Activated CD4-positive, alpha-beta T cell treated with anti-CD3 and anti-CD28 coated beads, Interleukin-2, amount 10 ng/mL, durations not matched to agents 24 days and 14 days (primary cell): ENCODE results near the gene RNASEH2B. TPM values are rescaled to one million over a fixed set of nuclear protein-coding genes. Genes with fewer than 3 reads are reported as not detected.

Source experiments
- DNase-seq: peaks from one replicate; pipeline ENCODE4 v3.0.0; 2022
- H3K27ac Mint-ChIP-seq: one replicate; pipeline ENCODE4 v1.8.0; 2022; ENCODE audit warnings: mild to moderate bottlenecking, mixed read lengths
- H3K27me3 Mint-ChIP-seq: one replicate; pipeline ENCODE4 v1.8.0; 2022; ENCODE audit warnings: mixed read lengths
- H3K36me3 Mint-ChIP-seq: one replicate; pipeline ENCODE4 v1.8.0; 2022; ENCODE audit warnings: low read depth, mild to moderate bottlenecking, mixed read lengths
- H3K4me1 Mint-ChIP-seq: one replicate; pipeline ENCODE4 v1.8.0; 2021; ENCODE audit warnings: mixed read lengths
- H3K4me3 Mint-ChIP-seq: one replicate; pipeline ENCODE4 v1.8.0; 2022; ENCODE audit warnings: mild to moderate bottlenecking, moderate library complexity, mixed read lengths
- H3K9me3 Mint-ChIP-seq: one replicate; pipeline ENCODE4 v1.8.0; 2021; ENCODE audit warnings: mixed read lengths
- intact Hi-C: fragments of 100-400 bp; cut with micrococcal nuclease; formaldehyde crosslinking; loops from one replicate; pipeline ENCODE4 v1.15.1; 2023
- total RNA-seq: library from RNA; stranded (reverse); gene quantifications from 2 replicates; pipeline ENCODE4 v1.2.3, GENCODE V29; 2022

The RNASEH2B gene
- total RNA-seq, 1 donor from 2014 or later, result 57.9 TPM

- Mint-ChIP-seq H3K4me3 (no peak overlapping the region), H3K9me3 (no peaks in the 10 kb centered on the region), H3K27me3 (no peaks in the 10 kb centered on the region), H3K27ac (no peak overlapping the region), H3K4me1 (no peaks in the 10 kb centered on the region), H3K36me3 (peaks cover 51% of the 10 kb centered on the region)
- intact Hi-C loops, result no loop called here
- peak; percentile 4 for DNase-seq
These were observed 64.7 kb downstream of the RNASEH2B start for GRCh38 chr13:50974268-50974667.

- peaks cover 30% of the 10 kb centered on the region for H3K36me3 Mint-ChIP-seq
- peaks cover 4% of the 10 kb centered on the region for H3K9me3 Mint-ChIP-seq
- no peaks in the 10 kb centered on the region for H3K27me3 Mint-ChIP-seq
- H3K4me1 Mint-ChIP-seq, result no peaks in the 10 kb centered on the region
- intact Hi-C loops, result no loop called here
- no peak overlapping the region for H3K4me3 Mint-ChIP-seq
- H3K27ac Mint-ChIP-seq, result no peak overlapping the region
- DNase-seq, result no peak
These were observed 69.6 kb downstream of the RNASEH2B start for GRCh38 chr13:50979187-50979586.

- Mint-ChIP-seq H3K4me3 (peak overlapping the region; percentile 30), H3K36me3 (peaks cover 11% of the 10 kb centered on the region), H3K4me1 (no peaks in the 10 kb centered on the region), H3K27ac (no peak overlapping the region), H3K9me3 (peaks cover 6% of the 10 kb centered on the region), H3K27me3 (no peaks in the 10 kb centered on the region)
- DNase-seq, result no peak
- intact Hi-C loops, result no loop called here
These were observed 72.1 kb downstream of the RNASEH2B start for GRCh38 chr13:50981686-50982085.

GRCh38 chr13:50989476-50989875 lies 79.9 kb downstream of the RNASEH2B start:
- Mint-ChIP-seq H3K27ac (no peak overlapping the region), H3K4me1 (peaks cover 16% of the 10 kb centered on the region), H3K9me3 (peaks cover 6% of the 10 kb centered on the region), H3K4me3 (no peak overlapping the region), H3K36me3 (peaks cover 2% of the 10 kb centered on the region), H3K27me3 (no peaks in the 10 kb centered on the region)
- DNase-seq, result no peak
- intact Hi-C loops, result no loop called here

- H3K4me3 Mint-ChIP-seq, result no peak overlapping the region
- no peaks in the 10 kb centered on the region for H3K27me3 Mint-ChIP-seq
- intact Hi-C loops, result no loop called here
- no peak overlapping the region for H3K27ac Mint-ChIP-seq
- DNase-seq, result no peak
- peaks cover 4% of the 10 kb centered on the region for H3K9me3 Mint-ChIP-seq
- peaks cover 2% of the 10 kb centered on the region for H3K36me3 Mint-ChIP-seq
- peaks cover 16% of the 10 kb centered on the region for H3K4me1 Mint-ChIP-seq
These were observed 80.7 kb downstream of the RNASEH2B start for GRCh38 chr13:50990065-50990817.

- no peaks in the 10 kb centered on the region for H3K27me3 Mint-ChIP-seq
- peaks cover 16% of the 10 kb centered on the region for H3K4me1 Mint-ChIP-seq
- H3K9me3 Mint-ChIP-seq, result peaks cover 4% of the 10 kb centered on the region
- peaks cover 2% of the 10 kb centered on the region for H3K36me3 Mint-ChIP-seq
- H3K27ac Mint-ChIP-seq, result no peak overlapping the region
- H3K4me3 Mint-ChIP-seq, result no peak overlapping the region
- DNase-seq, result no peak
- intact Hi-C loops, result no loop called here
These were observed 81.4 kb downstream of the RNASEH2B start for GRCh38 chr13:50990818-50991506.

DNA sequence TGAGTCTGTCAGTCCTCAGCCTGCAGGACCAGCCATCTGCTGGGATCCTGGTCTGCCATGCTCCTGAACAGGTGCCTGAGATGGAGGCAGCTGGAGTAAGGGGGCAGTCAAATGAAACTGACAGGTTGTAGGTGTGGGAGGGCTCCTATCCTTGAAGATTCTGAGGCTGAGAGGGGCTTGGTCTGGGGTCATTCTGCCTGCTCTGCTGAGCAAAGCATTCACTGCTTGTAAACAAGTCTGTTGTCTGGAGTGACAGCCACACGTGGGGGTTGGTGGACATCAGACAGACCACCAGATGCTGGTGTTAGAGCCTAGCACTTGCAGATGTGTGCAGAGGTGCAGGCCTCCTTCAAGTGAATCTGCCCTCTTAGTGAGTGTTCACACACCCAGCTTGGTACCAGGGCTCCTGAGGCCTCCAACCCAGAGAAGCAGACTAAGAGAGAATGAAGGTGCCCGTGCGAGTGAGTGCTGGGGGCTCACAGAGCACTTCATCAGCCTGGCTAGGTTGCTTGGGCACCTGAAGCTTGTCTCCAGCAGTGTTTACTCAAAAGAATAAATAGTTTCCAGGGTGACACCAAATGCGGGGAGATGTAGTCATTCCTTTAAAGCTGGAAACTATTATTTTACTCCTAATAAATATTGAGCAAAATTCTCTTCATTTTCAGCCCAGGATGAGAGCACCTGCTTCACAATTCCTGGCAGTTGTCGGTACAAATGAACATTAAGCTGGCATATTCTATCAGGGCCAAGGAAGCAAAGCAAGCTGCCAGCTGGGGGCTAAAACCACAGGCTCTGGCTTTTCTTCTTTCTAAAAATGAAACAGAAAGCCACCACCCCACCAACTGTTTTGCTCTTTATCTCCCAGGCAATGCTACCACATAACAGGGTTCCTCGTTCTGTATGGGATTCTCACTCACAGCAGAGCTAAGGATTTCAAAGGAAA lies 82.3 kb downstream of the RNASEH2B start:
- Mint-ChIP-seq H3K9me3 (peaks cover 4% of the 10 kb centered on the region), H3K36me3 (peaks cover 2% of the 10 kb centered on the region), H3K27ac (peak overlapping the region; percentile 31), H3K27me3 (no peaks in the 10 kb centered on the region), H3K4me1 (peaks cover 16% of the 10 kb centered on the region), H3K4me3 (peak overlapping the region; percentile 50)
- intact Hi-C loops, result no loop called here
- DNase-seq, result peak; percentile 85

- H3K4me1 Mint-ChIP-seq, result peaks cover 16% of the 10 kb centered on the region
- peaks cover 2% of the 10 kb centered on the region for H3K36me3 Mint-ChIP-seq
- H3K27ac Mint-ChIP-seq, result no peak overlapping the region
- H3K9me3 Mint-ChIP-seq, result peaks cover 4% of the 10 kb centered on the region
- no peaks in the 10 kb centered on the region for H3K27me3 Mint-ChIP-seq
- intact Hi-C loops, result no loop called here
- no peak for DNase-seq
- no peak overlapping the region for H3K4me3 Mint-ChIP-seq
These were observed 83.8 kb downstream of the RNASEH2B start for GRCh38 chr13:50993371-50993770.

- Mint-ChIP-seq H3K27me3 (no peaks in the 10 kb centered on the region), H3K27ac (no peak overlapping the region), H3K4me1 (peaks cover 16% of the 10 kb centered on the region), H3K36me3 (no peaks in the 10 kb centered on the region), H3K4me3 (no peak overlapping the region), H3K9me3 (peaks cover 1% of the 10 kb centered on the region)
- intact Hi-C loops, result no loop called here
- no peak for DNase-seq
These were observed 84.3 kb downstream of the RNASEH2B start for GRCh38 chr13:50993934-50994333.

DNA sequence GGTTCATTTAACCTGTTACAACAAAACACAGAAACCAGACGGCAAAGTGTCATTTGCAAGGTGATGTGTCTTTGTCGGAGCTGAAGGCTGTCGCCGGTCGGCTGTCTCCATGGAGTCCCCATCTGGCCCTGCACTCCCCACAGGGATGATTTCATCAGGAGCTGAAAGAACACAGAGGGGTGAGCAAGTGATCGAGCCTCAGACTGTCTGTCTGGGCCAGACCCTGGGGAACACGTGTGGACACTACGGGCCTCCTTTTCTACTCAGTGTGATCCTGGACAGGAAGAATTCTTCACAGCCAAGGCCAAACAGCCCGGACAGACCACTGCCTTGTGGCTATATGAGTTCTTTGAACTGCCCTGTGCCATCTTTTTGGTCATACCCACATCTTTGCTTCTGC lies 85.1 kb downstream of the RNASEH2B start:
- intact Hi-C loops, result no loop called here

GRCh38 chr13:50995854-50996253 lies 86.3 kb downstream of the RNASEH2B start:
- no peaks in the 10 kb centered on the region for H3K9me3 Mint-ChIP-seq
- DNase-seq, result no peak
- intact Hi-C loops, result no loop called here
- H3K27me3 Mint-ChIP-seq, result no peaks in the 10 kb centered on the region
- H3K4me3 Mint-ChIP-seq, result no peak overlapping the region
- no peak overlapping the region for H3K27ac Mint-ChIP-seq
- H3K4me1 Mint-ChIP-seq, result peaks cover 13% of the 10 kb centered on the region
- H3K36me3 Mint-ChIP-seq, result no peaks in the 10 kb centered on the region

More for the DNA sequence above, 85.1 kb downstream of the RNASEH2B start:
- Mint-ChIP-seq H3K36me3 (no peaks in the 10 kb centered on the region), H3K4me1 (peaks cover 16% of the 10 kb centered on the region), H3K27ac (no peak overlapping the region), H3K27me3 (no peaks in the 10 kb centered on the region), H3K4me3 (no peak overlapping the region), H3K9me3 (no peaks in the 10 kb centered on the region)
- DNase-seq, result no peak

- H3K27me3 Mint-ChIP-seq, result peaks cover 8% of the 10 kb centered on the region
- peak; percentile 48 for DNase-seq
- intact Hi-C loops, result no loop called here
- H3K36me3 Mint-ChIP-seq, result no peaks in the 10 kb centered on the region
- H3K9me3 Mint-ChIP-seq, result no peaks in the 10 kb centered on the region
- no peak overlapping the region for H3K27ac Mint-ChIP-seq
- H3K4me1 Mint-ChIP-seq, result no peaks in the 10 kb centered on the region
- H3K4me3 Mint-ChIP-seq, result no peak overlapping the region
These were observed 88.7 kb downstream of the RNASEH2B start for GRCh38 chr13:50998326-50998725.

DNA sequence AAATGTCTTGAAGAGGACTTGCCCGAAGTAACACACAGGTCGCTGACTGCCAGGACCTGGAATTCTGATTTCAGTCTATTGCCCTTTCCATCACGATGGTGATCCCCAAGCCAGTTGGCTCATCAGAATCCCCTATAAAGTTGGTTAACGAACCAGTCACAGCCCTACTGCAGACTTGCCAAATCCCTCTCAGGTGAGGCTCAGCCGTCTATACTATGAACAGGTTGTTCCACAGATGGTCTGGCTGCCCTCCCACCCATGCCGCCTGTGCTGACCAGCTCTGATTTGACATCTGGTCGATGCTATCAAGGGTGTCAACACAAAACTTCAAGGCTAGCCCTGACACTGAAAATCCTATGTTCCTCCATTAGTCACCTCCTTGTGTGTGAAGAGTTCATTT lies 90.0 kb downstream of the RNASEH2B start:
- DNase-seq, result peak; percentile 47
- H3K36me3 Mint-ChIP-seq, result no peaks in the 10 kb centered on the region
- H3K4me3 Mint-ChIP-seq, result no peak overlapping the region
- peaks cover 10% of the 10 kb centered on the region for H3K27me3 Mint-ChIP-seq
- no peak overlapping the region for H3K27ac Mint-ChIP-seq
- H3K9me3 Mint-ChIP-seq, result no peaks in the 10 kb centered on the region
- intact Hi-C loops, result no loop called here
- H3K4me1 Mint-ChIP-seq, result no peaks in the 10 kb centered on the region

DNA sequence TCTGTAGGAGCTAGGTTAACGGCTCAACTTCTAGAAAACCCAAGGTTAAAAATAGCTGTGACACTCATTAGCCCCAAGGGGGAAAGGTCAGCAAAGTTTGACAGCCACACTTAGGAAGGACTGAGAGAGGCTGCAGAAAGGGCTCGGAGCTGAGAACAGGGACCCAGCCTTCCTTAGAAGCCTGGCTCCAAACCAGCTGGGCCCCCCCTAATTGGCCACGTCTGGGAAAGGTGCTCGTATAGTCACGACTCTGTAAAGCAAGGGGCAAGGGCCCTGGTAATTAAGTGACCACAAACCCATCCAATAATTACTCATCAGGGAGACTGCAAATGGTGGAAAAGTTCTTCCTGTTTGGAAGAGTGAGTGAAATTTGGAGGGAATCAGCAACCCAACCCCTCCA lies 90.5 kb downstream of the RNASEH2B start:
- Mint-ChIP-seq H3K27me3 (peaks cover 10% of the 10 kb centered on the region), H3K36me3 (no peaks in the 10 kb centered on the region), H3K4me3 (no peak overlapping the region), H3K27ac (no peak overlapping the region), H3K4me1 (no peaks in the 10 kb centered on the region), H3K9me3 (no peaks in the 10 kb centered on the region)
- intact Hi-C loops, result no loop called here
- peak; percentile 34 for DNase-seq
